EH (cell line): ENCODE results near the gene HMGB1.
A peak's percentile ranks its signal among the peaks of the same experiment; 100 is the strongest.

Source experiments
- DNase-seq: peaks from one replicate; pipeline ENCODE4 v3.0.0-alpha.2; 2015; ENCODE audit warnings: low read depth

HMGB1 gene

GRCh38 chr13:30429721-30430694, 35.7 kb downstream of the HMGB1 start:
- peak; percentile 93 for DNase-seq

GRCh38 chr13:30429235-30429634, 36.5 kb downstream of the HMGB1 start:
- no peak for DNase-seq

GRCh38 chr13:30423891-30424290, 41.8 kb downstream of the HMGB1 start:
- DNase-seq: no peak

GRCh38 chr13:30422054-30422839, 43.5 kb downstream of the HMGB1 start, which contains the start of gene UBE2L5:
Gene UBE2L5, plus strand, starts transcription at chr13:30422493. Its CDS starts 5,498 bp downstream, at chr13:30427991.
- DNase-seq: peak; percentile 83

GRCh38 chr13:30421093-30422053, 44.4 kb downstream of the HMGB1 start:
- peak; percentile 91 for DNase-seq

- peak; percentile 21 for DNase-seq
Measured at GRCh38 chr13:30418717-30419459, 46.8 kb downstream of the HMGB1 start.

GRCh38 chr13:30418075-30418716, 47.5 kb downstream of the HMGB1 start:
- DNase-seq: peak; percentile 55

- no peak for DNase-seq
Measured at GRCh38 chr13:30416471-30416870, 49.3 kb downstream of the HMGB1 start.

GRCh38 chr13:30415430-30416030, 50.2 kb downstream of the HMGB1 start:
- DNase-seq: peak; percentile 58

- DNase-seq: no peak
Measured at GRCh38 chr13:30413842-30414241, 51.9 kb downstream of the HMGB1 start.

GRCh38 chr13:30412346-30412745, 53.4 kb downstream of the HMGB1 start:
- DNase-seq: no peak

GRCh38 chr13:30410705-30411125, 55.0 kb downstream of the HMGB1 start:
- DNase-seq: peak; percentile 50

GRCh38 chr13:30409886-30410704, 55.6 kb downstream of the HMGB1 start:
- peak; percentile 84 for DNase-seq

GRCh38 chr13:30408319-30409101, 57.2 kb downstream of the HMGB1 start:
- peak; percentile 79 for DNase-seq

GRCh38 chr13:30406779-30407416, 58.8 kb downstream of the HMGB1 start:
- no peak for DNase-seq
